Vagina (tissue), 2 donors: Measurements from ENCODE around the gene ANK2.

ENCODE experiments used
- CTCF ChIP-seq, 3 experiments: fragments of 450-650 bp in 2 of 3; fragments of 200-600 bp in 1 of 3; sonication (generic) in 1 of 3; IDR thresholded peaks; one replicate each; pipeline ENCODE4 v1.5.1; 2017 to 2019; ENCODE audit warnings: antibody characterized with exemption in 3 of 3, mild to moderate bottlenecking in 2 of 3, moderate library complexity in 2 of 3
- POLR2A ChIP-seq, 2 donors: fragments of 450-650 bp; IDR thresholded peaks; one replicate each; pipeline ENCODE4 v1.6.1; 2017; ENCODE audit warnings: antibody characterized with exemption in 2 of 2, mild to moderate bottlenecking in 2 of 2, moderate library complexity in 2 of 2
- POLR2AphosphoS5 ChIP-seq, 2 donors: sonication (generic); formaldehyde crosslinking; IDR thresholded peaks; one replicate each; pipeline ENCODE4 v1.9.0; 2017; ENCODE audit warnings: antibody characterized with exemption in 2 of 2, mild to moderate bottlenecking in 2 of 2, low read depth in 1 of 2; ENCODE audit not compliant: insufficient read depth in 1 of 2

GRCh38 chr4:113423631-113424030 lies 374.2 kb downstream of the ANK2 start:
- no peak for TF ChIP-seq CTCF (IDR thresholded peaks at IDR 0.05)
- TF ChIP-seq POLR2A (IDR thresholded peaks at IDR 0.05): no peak
- no peak for TF ChIP-seq POLR2AphosphoS5 (IDR thresholded peaks at IDR 0.05; ENCODE audit: insufficient read depth in 1 of 2, low read depth in 1 of 2)
